ENCODE measurements around the gene CYP26B1.

CYP26B1 gene

GRCh38 chr2:72154386-72154975 is 6.8 kb upstream of the CYP26B1 start:
- DNase-seq (ENCODE audit: low spot score): no peak

GRCh38 chr2:72153924-72154323 is 6.3 kb upstream of the CYP26B1 start:
- DNase-seq (ENCODE audit: low spot score): no peak

DNA sequence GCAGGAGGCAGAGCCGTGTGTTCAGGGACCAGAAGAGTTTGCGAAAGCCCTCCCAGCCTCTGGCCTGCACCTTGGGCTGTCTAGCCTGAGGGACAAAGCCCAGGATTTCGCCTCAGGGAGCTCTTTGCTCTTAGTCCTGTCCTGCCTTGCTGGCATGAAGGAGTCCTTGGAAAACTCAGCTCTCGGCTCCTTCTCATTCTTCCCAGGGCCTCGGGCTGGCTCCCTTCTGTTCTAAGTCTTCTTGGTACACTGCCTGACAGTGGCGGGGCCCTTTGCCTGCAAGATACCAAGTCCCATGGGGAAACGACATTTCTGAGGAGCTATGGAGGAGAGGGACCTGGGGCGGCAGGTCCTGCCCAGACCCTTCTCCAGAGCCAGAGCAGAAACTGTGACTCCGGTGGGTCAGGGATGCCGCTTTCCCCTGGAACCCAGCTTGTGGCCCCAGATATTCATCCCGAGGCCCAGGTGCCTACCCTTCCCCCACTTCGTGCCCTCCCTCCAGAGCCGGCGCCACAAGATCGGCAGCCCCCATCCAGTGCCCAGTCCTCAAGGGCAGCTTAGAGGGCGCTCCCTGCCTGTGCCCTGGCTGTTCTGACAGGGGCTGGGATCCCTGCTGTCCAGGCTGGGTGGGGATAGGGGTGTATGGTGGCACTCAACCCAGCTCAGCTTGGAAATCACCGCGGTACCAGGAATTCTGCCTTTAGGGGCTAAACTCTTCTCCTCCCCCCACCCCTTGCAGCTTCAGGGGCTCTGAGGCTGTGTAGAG is 5.5 kb upstream of the CYP26B1 start:
- no peak for DNase-seq (ENCODE audit: low spot score)

DNA sequence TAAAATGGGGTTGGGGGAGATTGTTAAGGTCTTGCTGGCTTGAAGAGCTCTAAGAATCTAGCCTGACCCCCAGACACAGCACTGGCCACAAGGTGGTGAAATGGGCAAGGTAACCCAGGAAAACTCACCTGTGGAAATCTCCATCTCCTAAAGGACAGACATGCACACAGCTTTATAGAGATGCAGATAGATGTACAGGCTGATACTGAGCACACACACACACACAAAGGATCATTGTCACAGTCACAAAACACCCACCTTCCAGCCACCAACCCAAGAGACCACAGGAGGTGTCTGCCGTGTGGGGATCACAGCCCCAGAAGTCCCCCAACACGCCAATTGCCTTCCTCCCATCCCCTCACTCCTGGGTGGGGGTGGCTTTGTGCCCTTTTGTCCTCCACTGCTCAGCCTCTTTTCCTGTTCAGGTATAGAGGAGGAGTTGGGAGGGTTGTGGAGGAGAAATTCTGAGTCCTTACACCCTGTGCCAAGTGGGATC is 3.2 kb upstream of the CYP26B1 start:
- DNase-seq (ENCODE audit: low spot score): no peak

GRCh38 chr2:72150157-72150860 is 2.6 kb upstream of the CYP26B1 start:
- peak; percentile 90 for DNase-seq (ENCODE audit: low spot score)

- DNase-seq (ENCODE audit: low spot score): no peak
These were observed 2.0 kb upstream of the CYP26B1 start for GRCh38 chr2:72149556-72150156.

DNA sequence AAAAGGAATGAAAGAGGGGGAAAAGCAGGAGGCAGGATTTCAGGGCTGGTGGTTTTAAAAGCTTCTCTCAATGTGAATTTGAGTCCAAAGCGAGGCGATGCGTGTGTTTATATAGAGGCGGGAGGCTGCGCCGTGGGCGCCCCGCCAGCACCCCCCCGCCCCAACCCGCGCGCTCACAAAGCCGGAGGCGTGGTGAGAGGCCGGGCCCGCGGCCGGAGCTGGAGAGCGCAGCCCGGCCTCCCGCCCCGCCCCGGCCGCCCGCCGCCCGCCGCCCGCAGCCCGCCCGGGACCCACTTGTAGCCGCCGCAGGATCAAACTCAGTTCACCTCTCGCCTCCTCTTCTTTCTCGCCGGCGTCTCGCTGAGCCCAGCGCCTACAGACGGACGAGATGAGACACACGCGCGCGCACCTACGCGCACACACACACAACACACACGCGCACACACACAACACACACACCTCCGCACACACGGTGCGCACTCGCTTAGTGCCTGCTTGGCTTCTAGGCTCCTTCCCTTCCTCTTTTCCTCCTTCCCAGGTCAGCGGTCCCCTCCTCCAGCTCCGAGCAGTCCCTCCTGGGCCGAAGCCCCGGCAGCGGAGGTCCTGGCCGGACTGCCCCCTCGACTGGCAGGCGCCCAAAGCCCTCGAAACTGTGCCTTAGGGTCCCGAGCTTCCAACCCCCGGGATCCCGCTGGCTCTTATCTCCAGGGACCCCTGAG is 1.3 kb upstream of the CYP26B1 start:
- peak; percentile 32 for DNase-seq (ENCODE audit: low spot score)

- no peak for DNase-seq (ENCODE audit: low spot score)
These were observed 558 bp upstream of the CYP26B1 start for GRCh38 chr2:72148003-72148836.

- DNase-seq (ENCODE audit: low spot score): no peak
These were observed 1.0 kb downstream of the CYP26B1 start for GRCh38 chr2:72146347-72147302.

GRCh38 chr2:72145658-72146329 is 1.9 kb downstream of the CYP26B1 start:
- DNase-seq (ENCODE audit: low spot score): no peak

- peak; percentile 56 for DNase-seq (ENCODE audit: low spot score)
These were observed 2.4 kb downstream of the CYP26B1 start for GRCh38 chr2:72145289-72145657.

GRCh38 chr2:72144632-72145288 is 2.9 kb downstream of the CYP26B1 start:
- DNase-seq (ENCODE audit: low spot score): peak; percentile 73

DNA sequence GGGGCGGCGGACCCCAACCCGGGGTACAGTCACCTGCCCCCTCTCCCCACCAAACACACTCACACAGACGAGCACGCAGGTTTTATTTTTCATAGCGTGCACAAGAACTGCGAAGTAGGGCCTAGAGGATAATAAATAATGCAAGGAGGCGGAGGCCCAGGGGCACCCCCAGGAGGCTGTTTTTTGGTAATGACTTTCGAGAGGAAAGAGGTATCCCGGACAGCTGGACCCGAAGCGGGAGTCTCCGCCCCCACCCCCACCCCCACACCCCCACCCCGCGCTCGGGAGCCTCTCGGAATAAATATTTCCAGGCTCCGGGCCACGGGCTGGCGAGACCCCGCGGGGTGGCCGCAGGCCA is 3.4 kb downstream of the CYP26B1 start:
- DNase-seq (ENCODE audit: low spot score): no peak

- no peak for DNase-seq (ENCODE audit: low spot score)
These were observed 4.0 kb downstream of the CYP26B1 start for GRCh38 chr2:72143441-72144273.

DNA sequence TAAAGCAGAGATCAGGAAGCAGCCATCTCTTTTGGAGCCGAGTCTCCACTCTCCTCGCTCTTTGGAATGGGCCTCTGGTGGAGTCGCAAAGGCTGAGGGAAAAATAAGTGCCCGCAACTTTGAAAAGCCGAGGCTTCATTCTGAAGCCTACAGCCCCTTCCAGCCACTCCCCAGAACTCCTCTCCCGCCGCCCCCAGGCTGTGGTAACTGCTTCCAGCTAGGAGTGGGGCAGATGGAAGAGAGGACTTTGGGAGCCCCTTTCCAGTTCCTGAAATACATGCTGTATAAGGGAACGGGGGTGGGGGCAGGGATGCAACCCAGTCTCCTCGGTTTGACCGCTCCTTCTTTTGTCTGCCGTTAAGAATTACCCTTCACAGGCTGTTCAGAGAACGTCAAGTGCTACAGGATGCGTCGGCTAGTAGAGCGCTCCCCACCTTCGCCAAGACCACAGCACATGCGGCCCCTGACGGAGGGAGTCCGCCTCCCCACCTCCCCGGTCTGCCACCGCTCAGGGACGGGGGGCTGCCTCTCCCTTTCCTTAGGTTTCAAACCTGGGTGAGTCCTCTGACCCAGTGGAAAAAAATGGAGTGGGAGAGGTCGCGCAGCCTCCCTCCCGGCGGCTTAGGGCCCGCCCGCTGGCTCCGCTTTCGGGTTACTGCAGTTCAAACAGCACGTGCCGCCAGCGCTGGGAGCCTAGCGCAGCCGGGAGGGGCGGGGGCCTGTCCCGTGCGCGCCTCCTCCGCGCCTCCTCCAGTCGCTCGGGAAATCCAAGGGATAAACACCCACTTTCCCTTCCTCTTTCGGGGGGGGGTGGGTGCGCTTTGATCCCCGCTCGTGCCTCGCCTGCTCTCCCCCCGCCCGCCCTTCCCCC is 4.9 kb downstream of the CYP26B1 start:
- DNase-seq (ENCODE audit: low spot score): peak; percentile 45

DNA sequence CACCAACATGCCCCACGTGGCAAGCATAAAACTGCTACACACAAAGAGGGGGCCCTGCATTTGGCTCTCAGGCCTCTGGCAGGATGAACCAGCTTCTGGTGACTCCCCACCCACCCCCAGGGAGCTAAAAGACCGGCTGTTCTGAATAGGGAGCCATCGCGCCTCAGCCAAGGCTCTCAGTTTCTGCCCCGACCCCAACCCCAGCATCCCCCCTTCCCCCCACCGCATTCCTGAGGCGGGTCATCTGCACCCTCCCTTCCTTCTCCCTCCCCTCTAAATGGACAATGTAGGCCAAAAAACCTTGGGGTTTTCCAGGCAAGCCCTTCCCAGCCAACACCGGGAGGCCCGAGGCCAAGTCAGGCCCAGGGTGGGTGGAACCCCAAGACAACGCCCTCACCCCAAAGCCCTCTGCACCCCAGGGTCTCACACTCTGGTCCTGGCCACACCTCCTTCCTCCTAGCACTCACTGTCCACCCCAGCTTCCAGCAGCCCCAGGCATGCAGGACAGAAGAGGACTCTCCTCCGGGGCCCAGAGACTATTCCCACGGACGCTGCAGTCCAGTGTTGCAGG is 5.7 kb downstream of the CYP26B1 start:
- no peak for DNase-seq (ENCODE audit: low spot score)

All from SW480 (cell line).